Upper lobe of left lung (tissue), 4 donors: ENCODE measurements around the gene LAMA5.

Experiments used
- POLR2A ChIP-seq, 4 donors: fragments of 450-650 bp; IDR thresholded peaks; one replicate each; pipeline ENCODE4 v1.5.1; 2016 to 2017; ENCODE audit warnings: antibody characterized with exemption in 4 of 4, mild to moderate bottlenecking in 2 of 4
- POLR2AphosphoS5 ChIP-seq, 2 donors: sonication (generic); formaldehyde crosslinking; IDR thresholded peaks; one replicate each; pipeline ENCODE4 v1.5.1; 2017; ENCODE audit warnings: antibody characterized with exemption in 2 of 2
- TF ChIP-seq, protein P1 (sequence below), 6 experiments: fragments of 450-650 bp in 4 of 6; fragments of 200-600 bp in 2 of 6; sonication (generic) in 2 of 6; IDR thresholded peaks; one replicate each; pipeline ENCODE4 v1.5.1; 2016 to 2019; ENCODE audit warnings: antibody characterized with exemption in 6 of 6

- TF ChIP-seq POLR2AphosphoS5 (IDR thresholded peaks at IDR 0.05) = no peak
- TF ChIP-seq, protein P1, sequence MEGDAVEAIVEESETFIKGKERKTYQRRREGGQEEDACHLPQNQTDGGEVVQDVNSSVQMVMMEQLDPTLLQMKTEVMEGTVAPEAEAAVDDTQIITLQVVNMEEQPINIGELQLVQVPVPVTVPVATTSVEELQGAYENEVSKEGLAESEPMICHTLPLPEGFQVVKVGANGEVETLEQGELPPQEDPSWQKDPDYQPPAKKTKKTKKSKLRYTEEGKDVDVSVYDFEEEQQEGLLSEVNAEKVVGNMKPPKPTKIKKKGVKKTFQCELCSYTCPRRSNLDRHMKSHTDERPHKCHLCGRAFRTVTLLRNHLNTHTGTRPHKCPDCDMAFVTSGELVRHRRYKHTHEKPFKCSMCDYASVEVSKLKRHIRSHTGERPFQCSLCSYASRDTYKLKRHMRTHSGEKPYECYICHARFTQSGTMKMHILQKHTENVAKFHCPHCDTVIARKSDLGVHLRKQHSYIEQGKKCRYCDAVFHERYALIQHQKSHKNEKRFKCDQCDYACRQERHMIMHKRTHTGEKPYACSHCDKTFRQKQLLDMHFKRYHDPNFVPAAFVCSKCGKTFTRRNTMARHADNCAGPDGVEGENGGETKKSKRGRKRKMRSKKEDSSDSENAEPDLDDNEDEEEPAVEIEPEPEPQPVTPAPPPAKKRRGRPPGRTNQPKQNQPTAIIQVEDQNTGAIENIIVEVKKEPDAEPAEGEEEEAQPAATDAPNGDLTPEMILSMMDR (IDR thresholded peaks at IDR 0.05) = no peak
- TF ChIP-seq POLR2A (IDR thresholded peaks at IDR 0.05) = no peak
Measured at GRCh38 chr20:62367633-62368391, 700 bp upstream of the LAMA5 start.
